Stimulated activated CD8-positive, alpha-beta memory T cell treated with anti-CD3 and anti-CD28 coated beads, Interleukin-12 subunit alpha, Interleukin-12 subunit beta, amount 100 ng/mL, for 4 hours (primary cell): Measurements from ENCODE around the gene CACYBP.
A peak's percentile ranks its signal among the peaks of the same experiment; 100 is the strongest.

ENCODE experiments used
- DNase-seq: peaks from one replicate; pipeline ENCODE4 v3.0.0-alpha.2; 2020; ENCODE audit warnings: low read depth

The CACYBP gene

GRCh38 chr1:174974711-174975119, 25.0 kb upstream of the CACYBP start:
- no peak for DNase-seq

- no peak for DNase-seq
Observed at GRCh38 chr1:174975764-174976163, 24.0 kb upstream of the CACYBP start.

DNA sequence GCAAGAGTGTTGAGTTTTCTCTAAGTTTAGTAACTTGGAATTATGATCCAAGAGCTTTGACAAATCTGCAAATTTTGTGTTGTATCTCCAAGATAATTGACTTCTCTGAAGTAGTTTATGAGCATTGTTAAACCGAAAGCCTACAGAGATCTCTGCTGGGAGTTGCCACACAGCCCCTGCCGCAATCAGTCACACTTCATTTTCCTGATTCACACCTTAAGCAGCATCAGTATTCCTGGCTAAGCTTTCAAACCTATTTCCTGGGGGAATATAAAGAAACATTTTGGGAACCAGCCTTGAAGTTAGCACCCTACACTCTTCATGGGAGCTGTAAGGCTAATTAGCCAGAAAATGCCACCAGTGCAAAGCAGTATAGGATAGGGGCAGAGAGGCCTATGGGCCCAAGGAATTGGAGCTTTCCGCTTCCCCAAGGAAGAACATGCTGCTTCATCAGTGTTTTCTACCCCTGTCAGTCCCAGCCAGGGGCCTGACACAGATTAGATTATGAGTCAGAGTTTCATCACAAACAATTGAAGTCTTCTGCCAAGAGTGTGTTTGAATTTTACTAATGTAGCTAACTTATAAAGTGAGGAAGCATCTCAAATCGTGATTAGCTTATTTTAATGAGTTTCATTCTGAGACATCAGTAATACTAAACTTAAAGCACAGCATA, 23.2 kb upstream of the CACYBP start:
- no peak for DNase-seq

DNA sequence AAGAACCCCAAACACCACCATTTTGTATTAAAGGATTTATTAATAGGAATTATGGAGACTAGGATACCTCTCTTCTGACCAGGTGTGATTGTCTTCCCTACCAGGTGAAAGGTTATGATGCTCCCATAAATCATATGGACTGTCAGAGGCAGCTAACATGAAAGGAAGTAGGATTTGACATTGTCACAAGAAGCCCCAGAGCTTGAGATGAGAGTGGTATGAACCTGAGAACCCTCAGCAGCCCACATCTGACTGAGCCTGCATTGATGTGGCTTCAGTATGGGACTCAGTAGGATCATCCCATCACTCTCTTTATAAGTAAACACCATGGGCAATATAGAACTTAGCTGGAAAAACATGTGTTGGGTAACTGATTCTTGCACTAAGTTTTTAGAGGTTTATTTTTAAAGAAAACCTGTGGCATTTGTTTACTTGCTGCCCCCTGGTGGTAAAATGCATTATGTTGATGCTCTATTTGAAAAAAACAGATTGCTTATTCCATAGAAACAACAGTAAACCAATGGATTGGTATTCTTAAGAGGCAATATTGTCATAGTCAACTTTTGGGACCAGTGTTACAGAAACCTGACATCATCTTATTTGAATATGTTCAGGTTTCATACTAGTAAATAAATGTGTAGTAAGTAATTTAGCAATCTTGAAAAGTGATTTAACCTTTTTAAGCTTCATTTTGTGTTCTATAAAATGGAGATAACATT, 16.6 kb upstream of the CACYBP start:
- DNase-seq, result no peak

DNA sequence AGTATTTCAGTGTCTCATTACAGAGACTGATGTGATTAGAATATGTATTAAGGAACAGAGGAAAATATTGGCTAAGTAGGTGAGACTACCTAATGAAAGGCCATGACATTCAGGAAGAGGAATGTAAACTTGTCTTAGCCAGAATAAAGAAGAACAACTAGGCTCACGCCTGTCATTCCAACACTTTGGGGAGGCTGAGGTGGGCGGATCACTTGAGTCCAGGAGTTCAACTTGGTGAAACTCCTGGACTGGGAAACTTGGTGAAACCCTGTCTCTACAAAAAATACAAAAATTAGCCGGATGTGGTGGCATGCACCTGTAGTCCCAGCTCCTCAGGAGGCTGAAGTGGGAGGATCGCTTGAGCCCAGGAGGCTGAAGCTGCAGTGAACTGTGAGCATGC, 14.8 kb upstream of the CACYBP start:
- DNase-seq, result no peak

DNA sequence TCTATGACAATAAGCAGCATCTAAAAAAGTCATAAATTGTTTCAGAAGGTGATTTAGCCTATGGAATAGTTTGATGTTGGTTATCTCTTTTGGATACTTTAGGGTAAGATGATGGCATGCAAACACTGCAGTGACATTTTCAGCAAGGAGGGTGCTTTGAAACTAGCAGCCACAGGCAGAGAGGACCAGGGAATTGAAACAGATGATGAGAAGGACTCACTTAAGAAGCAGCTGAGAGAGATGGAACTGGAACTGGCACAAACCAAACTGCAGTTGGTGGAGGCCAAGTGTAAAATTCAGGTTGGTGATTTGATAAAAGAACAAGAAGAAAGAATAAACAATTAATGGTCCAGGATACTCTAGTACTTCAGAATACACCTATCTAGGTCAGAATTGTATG, 11.2 kb upstream of the CACYBP start:
- DNase-seq, result no peak

DNA sequence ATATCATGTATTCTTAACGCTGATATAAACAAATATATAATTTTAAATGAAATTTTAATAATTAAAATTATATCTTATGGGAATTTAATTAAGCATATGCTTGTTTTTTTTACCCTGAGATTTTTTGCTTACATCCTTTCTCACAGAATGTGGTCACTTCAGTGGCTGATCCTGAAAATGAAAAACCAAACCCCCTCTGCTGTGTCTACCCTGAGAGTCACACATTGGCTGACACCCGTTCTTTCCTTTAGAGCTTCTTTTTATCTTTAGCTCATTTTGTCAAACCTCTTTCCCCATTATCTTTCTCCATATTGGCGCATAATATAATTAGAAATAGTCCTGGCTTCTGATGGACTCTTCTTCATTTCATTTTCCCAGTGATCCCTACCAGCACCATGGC, 10.8 kb upstream of the CACYBP start:
- DNase-seq, result no peak

DNA sequence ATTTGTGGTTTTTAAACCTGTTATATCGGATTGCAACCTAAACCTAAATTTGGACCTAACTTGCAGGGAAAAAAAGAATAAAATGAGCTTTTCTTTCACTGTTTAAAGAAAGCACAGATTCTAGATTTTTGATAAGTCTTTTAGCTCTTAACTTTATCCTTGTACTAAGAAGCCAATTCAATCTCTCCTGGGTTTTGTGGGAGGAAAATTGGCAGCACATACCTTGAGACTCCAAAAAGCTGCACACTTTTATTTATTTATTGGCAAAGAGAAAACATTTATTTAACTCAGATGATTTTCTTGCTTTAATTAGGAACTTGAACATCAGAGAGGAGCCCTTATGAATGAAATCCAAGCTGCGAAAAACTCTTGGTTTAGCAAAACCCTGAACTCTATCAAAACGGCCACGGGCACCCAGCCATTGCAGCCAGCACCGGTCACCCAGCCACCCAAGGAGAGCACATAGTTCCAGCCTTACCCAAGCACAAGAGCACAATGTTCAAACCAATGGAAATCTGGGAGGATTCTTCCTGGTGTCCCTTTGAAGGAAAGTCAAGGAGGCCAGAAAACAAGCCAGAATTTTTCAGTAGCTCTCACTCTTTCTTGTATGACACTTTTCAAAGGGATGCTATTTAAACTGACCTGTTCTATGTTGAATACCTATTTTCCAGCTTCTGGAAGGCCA, 10.1 kb upstream of the CACYBP start:
- DNase-seq, result no peak

GRCh38 chr1:174990382-174990999, 9.3 kb upstream of the CACYBP start:
- DNase-seq, result no peak

GRCh38 chr1:174991473-174991872, 8.3 kb upstream of the CACYBP start:
- no peak for DNase-seq

DNA sequence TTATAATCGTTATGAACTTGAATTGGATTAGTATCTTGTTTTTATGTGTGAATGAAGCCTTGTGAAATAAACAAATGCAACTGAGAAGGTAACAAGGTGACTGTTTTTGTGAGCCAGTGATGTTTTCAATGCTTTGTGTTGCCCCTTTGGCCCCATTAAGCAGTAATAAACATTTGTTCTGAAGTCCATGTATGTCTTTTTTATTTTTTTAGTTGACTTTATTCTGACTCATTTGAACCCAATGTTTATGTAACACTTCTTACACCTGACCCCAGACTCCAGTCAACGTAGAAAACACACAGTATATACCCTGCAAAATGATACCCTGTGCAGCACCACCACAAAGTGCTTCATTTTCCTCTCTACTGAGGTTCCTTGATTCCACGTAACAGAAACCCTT, 4.6 kb upstream of the CACYBP start:
- no peak for DNase-seq

DNA sequence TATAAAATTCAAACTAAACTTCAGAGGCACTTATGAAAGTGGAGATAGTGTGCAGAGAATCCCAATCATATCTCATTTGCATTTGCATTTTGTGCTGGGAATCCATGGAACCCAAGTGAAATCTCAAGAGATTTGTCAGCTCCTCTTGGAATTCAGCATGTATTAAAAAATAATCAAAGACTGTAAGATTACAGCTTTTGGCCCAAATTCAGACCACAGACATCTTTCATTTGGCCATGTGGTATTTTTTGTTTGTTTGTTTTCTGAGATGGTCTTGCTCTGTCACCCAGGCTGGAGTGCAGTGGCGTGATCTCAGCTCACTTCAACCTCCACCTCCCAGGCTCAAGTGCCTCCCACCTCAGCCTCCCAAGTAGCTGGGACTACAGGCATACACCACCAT, 3.8 kb upstream of the CACYBP start:
- no peak for DNase-seq

- no peak for DNase-seq
Observed at GRCh38 chr1:174996476-174996875, 3.3 kb upstream of the CACYBP start.

- DNase-seq, result no peak
Observed at GRCh38 chr1:174997041-174997440, 2.7 kb upstream of the CACYBP start.

- no peak for DNase-seq
Observed at GRCh38 chr1:174998569-174999215, 1.1 kb upstream of the CACYBP start.

- DNase-seq, result peak; percentile 96
Observed at GRCh38 chr1:174999216-174999935, 371 bp upstream of the CACYBP start.

- DNase-seq, result no peak
Observed at GRCh38 chr1:175000697-175001187, 995 bp downstream of the CACYBP start.

DNA sequence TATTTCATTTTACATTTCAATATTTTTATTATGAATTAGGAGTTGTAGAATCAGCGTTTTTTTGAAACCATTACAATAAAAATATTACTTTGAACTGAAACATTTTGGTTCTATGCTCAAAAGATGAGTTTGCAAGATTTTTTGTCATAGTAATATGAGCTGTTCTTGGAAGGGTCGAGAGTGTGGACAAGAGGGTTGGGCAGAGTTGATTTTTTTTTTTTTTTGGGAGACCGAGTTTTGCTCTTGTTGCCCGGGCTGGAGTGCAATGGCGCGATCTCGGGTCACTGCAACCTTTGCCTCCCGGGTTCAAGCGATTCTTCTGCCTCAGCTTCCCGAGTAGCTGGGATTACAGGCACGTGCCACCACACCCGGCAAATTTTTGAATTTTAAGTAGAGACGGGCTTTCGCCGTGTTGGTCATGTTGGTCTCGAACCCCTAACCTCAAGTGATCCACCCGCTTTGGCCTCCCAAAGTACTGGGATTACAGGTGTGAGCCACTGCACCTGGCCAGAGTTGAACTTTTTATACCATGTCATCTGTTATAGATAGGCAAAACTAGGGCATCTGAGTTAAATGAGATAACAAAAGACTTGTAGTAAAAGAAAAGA, 3.3 kb downstream of the CACYBP start:
- DNase-seq, result no peak

- no peak for DNase-seq
Observed at GRCh38 chr1:175003521-175003920, 3.8 kb downstream of the CACYBP start.

DNA sequence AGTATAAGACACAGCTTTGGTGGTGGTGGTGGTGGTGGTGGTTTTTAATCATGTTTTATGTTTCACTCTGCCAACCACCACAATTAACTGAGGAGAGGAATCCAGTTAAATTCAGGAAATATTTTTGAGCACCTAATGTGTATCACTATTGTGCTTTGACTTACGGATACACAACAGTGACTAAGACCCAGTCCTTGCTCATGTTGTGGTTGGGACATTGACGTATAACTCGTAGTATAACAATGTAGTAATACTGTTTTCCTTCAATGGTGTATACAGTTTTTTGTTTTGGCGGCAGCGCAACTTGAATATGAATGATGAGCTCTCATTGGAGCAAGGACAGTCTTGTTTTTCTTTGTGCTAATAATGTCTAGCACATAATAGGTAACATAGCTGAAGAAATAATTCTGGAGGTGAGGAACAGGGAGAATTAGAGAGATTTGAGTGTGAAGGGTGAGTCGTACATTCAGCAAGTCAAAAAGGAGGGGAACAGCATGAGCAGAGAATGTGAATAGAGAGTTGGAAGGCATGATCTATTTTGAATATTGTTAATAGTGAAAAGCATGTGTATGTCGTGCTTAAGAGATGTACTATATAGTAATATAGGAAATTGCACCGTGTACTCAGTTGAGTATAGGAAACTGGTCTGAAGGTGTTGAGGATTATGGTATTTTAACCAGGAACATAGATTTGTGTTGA, 5.5 kb downstream of the CACYBP start:
- DNase-seq, result no peak
